Retinal pigment epithelial cell (primary cell): Measurements from ENCODE around the gene GNAL.

ENCODE experiments used
- DNase-seq: peaks from one replicate; pipeline ENCODE4 v3.0.0-alpha.2; 2010; ENCODE audit warnings: low read depth
- H3K4me3 ChIP-seq: 2 replicates; pipeline ENCODE4 v1.5.1; 2011; ENCODE audit warnings: mild to moderate bottlenecking, low read length, control low read depth, moderate library complexity
- CTCF ChIP-seq: conservative IDR thresholded peaks from 2 replicates; pipeline ENCODE4 v1.5.1; 2011; ENCODE audit warnings: low read depth, low read length, control low read depth, inconsistent platforms

Gene GNAL

DNA sequence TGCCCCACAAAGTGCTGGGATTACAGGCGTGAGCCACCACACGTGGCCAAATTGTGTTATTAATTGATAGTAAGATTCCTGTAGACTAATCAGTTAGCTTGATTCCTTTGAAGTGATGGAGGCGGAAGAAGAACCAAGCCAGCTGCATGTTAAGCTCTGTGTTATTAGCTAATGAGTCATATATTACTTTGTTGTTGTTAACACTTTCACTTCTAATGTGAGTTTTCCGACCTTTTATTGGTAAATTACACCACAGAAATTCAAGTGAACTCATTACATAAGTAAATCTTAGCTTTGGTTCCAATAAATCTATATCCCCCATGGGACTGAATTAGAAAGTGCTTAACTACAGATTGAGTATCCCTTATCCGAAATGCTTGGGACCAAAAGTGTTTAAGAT, 182.4 kb downstream of the GNAL start:
- no peak overlapping the region for H3K4me3 ChIP-seq
- DNase-seq, result no peak
- no peak for TF ChIP-seq CTCF

- TF ChIP-seq CTCF, result peak; percentile 48
- DNase-seq, result no peak
- H3K4me3 ChIP-seq, result no peak overlapping the region
Measured at GRCh38 chr18:11872479-11873136, 183.5 kb downstream of the GNAL start.

DNA sequence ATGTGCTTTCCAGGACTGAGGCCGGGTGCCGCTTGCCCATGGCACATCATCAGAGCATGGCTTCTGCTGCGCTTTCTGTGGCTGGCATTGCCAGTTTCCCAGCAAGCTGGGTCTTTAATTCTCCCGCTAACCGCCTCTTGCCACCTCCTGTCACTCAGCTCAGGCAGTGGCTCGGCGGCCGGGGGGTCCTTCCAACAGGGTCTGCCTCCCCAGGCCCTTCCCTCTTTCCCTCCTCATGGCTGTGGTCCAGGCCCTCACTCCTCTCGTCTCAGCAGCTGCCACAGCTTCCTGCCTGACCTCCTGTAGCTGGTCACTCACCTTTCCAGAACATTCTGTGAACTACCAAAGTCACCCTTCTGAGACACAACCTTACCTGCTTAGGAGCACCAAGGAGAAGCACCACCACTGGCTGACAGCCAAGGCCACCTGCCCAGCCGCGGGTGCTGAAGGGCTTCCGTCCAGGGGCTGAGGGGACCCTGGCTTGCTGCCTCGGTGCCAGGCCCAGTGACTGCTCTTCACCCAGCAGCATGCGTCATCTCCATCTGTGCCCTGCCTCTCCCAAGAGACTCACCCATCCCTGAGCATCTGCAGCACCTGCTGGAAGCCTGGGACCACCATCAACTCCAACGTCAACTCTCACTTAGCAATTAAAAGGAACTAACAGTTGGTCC, 184.7 kb downstream of the GNAL start:
- no peak for DNase-seq
- no peak for TF ChIP-seq CTCF
- H3K4me3 ChIP-seq, result no peak overlapping the region

GRCh38 chr18:11874676-11875075, 185.6 kb downstream of the GNAL start:
- DNase-seq, result no peak
- TF ChIP-seq CTCF, result no peak
- H3K4me3 ChIP-seq, result no peak overlapping the region

GRCh38 chr18:11877497-11878135, 188.6 kb downstream of the GNAL start:
- H3K4me3 ChIP-seq, result no peak overlapping the region

DNA sequence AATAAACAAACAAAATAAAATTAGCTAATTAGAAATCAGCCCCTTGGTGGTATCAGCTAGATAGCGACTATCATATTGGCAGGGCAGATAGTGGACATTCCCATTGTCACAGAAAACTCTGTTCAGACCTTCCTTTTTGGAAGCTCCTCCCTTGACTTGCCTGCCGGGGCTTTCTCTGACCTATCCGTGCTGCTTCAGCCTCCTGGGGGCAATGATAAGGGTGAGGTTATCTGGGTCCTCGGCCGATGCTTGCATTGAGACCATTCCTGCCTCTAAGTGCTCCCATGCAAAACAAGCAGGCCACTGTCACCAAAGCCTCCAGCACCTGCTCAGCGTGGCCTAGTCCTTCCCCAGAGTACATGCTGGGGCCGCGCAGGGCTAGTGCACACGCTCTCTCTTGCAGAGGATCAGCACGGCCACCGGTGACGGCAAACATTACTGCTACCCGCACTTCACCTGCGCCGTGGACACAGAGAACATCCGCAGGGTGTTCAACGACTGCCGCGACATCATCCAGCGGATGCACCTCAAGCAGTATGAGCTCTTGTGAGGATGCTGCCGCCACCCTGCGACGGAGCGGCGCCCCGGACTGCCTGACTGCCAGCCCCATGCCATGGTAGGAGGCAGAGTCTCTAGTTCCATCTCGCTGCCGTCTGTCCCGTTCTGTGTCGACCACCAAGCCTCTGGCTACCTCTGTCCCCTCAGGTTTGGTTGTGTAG, 191.7 kb downstream of the GNAL start:
- no peak for TF ChIP-seq CTCF
- no peak overlapping the region for H3K4me3 ChIP-seq
- no peak for DNase-seq

More at GRCh38 chr18:11877497-11878135, 188.6 kb downstream of the GNAL start:
- no peak for TF ChIP-seq CTCF
- no peak for DNase-seq
